ENCODE data around the gene CHADL.

The CHADL gene

GRCh38 chr22:41250127-41250526 is 9.4 kb upstream of the CHADL start:
- ChIA-PET CTCF (no interaction called here), POLR2A (no interaction called here)
- DNase-seq (ENCODE audit: low read depth, low spot score) = no peak
- H3K4me3 ChIP-seq (ENCODE audit: low read depth, low read length) = no peak overlapping the region
- no peak for TF ChIP-seq CTCF (IDR thresholded peaks at IDR 0.05; ENCODE audit: insufficient read depth, low read length, missing control alignments)

- CTCF ChIA-PET = no interaction called here
- no peak for DNase-seq (ENCODE audit: low read depth, low spot score)
These were observed 8.7 kb upstream of the CHADL start for GRCh38 chr22:41249442-41249841.

GRCh38 chr22:41248758-41249157 is 8.0 kb upstream of the CHADL start:
- TF ChIP-seq CTCF (IDR thresholded peaks at IDR 0.05; ENCODE audit: insufficient read depth, low read length, missing control alignments) = no peak
- CTCF ChIA-PET = no interaction called here
- no peak for DNase-seq (ENCODE audit: low read depth, low spot score)
- no peak overlapping the region for H3K4me3 ChIP-seq (ENCODE audit: low read depth, low read length)
- POLR2A ChIA-PET = no interaction called here

More at GRCh38 chr22:41249442-41249841, 8.7 kb upstream of the CHADL start:
- no peak overlapping the region for H3K4me3 ChIP-seq (ENCODE audit: low read depth, low read length)
- POLR2A ChIA-PET = no interaction called here
- no peak for TF ChIP-seq CTCF (IDR thresholded peaks at IDR 0.05; ENCODE audit: insufficient read depth, low read length, missing control alignments)

- no peak for TF ChIP-seq CTCF (IDR thresholded peaks at IDR 0.05; ENCODE audit: insufficient read depth, low read length, missing control alignments)
- no peak for DNase-seq (ENCODE audit: low read depth, low spot score)
- no peak overlapping the region for H3K4me3 ChIP-seq (ENCODE audit: low read depth, low read length)
- POLR2A ChIA-PET = no interaction called here
- CTCF ChIA-PET = interaction anchor here (0.8 kb wide), 1 partner anchor 19 kb away, joined by 3 read pairs; no protein-coding TSS in a partner anchor
These were observed 7.6 kb upstream of the CHADL start for GRCh38 chr22:41248314-41248713.

- no peak for DNase-seq (ENCODE audit: low read depth, low spot score)
- H3K4me3 ChIP-seq (ENCODE audit: low read depth, low read length) = no peak overlapping the region
- POLR2A ChIA-PET = no interaction called here
- TF ChIP-seq CTCF (IDR thresholded peaks at IDR 0.05; ENCODE audit: insufficient read depth, low read length, missing control alignments) = no peak
- CTCF ChIA-PET = interaction anchor here (0.8 kb wide), 1 partner anchor 18 kb away, joined by 3 read pairs; no protein-coding TSS in a partner anchor
These were observed 7.0 kb upstream of the CHADL start for GRCh38 chr22:41247703-41248102.

- ChIA-PET POLR2A (no interaction called here), CTCF (interaction anchor here (1.4 to 1.7 kb wide), 2 partner anchors 15 to 323 kb away, joined by 3 to 5 read pairs; no protein-coding TSS in a partner anchor)
- no peak overlapping the region for H3K4me3 ChIP-seq (ENCODE audit: low read depth, low read length)
- no peak for DNase-seq (ENCODE audit: low read depth, low spot score)
- no peak for TF ChIP-seq CTCF (IDR thresholded peaks at IDR 0.05; ENCODE audit: insufficient read depth, low read length, missing control alignments)
These were observed 5.3 kb upstream of the CHADL start for GRCh38 chr22:41245917-41246499.

Data from AG04449 (cell line).